ENCODE data around the gene PPP1R14D.

Gene PPP1R14D

GRCh38 chr15:40766194-40766815, 62.2 kb downstream of the PPP1R14D start:
- DNase-seq (ENCODE audit: low read depth): no peak
- H3K4me3 ChIP-seq (ENCODE audit: low read depth, low read length): no peak overlapping the region
- no peak for TF ChIP-seq CTCF (IDR thresholded peaks at IDR 0.05; ENCODE audit: low read depth, low read length)
- TF ChIP-seq MAX (IDR thresholded peaks at IDR 0.05; ENCODE audit: low read depth, low read length): no peak
- no peak for TF ChIP-seq POLR2A (IDR thresholded peaks at IDR 0.05; ENCODE audit: extremely low read depth, insufficient read length)
- no peak for TF ChIP-seq MYC (IDR thresholded peaks at IDR 0.05; ENCODE audit: low read depth, low read length)
